CD4-positive, alpha-beta memory T cell (primary cell): Measurements from ENCODE around the gene KIAA0753. TPM values are rescaled to one million over a fixed set of nuclear protein-coding genes. Genes with fewer than 3 reads are reported as not detected.

Experiments
- CTCF ChIA-PET: fragments of 350-600 bp; sonication (Branson Sonifier 250); formaldehyde crosslinking; loops from one replicate; lab custom pipeline; 2021; ENCODE audit warnings: inconsistent platforms; ENCODE audit not compliant: partially characterized antibody; lab: Charles Lee
- POLR2A ChIA-PET: fragments of 350-600 bp; sonication (Branson Sonifier 250); formaldehyde crosslinking; loops from one replicate; lab custom pipeline; 2021; ENCODE audit not compliant: partially characterized antibody; lab: Charles Lee
- DNase-seq, 5 donors: peaks; one replicate each; pipeline versions ENCODE4 v3.0.0 to v3.0.0-alpha.2; 2020 to 2022; ENCODE audit warnings: mixed read lengths in 1 of 5
- H3K27ac ChIP-seq: one replicate; pipeline ENCODE4 v1.7.0; 2013; ENCODE audit warnings: low read depth, low read length
- H3K27me3 ChIP-seq: 2 replicates; pipeline ENCODE4 v1.7.0; 2013; ENCODE audit warnings: mild to moderate bottlenecking, low read length, moderate library complexity; ENCODE audit not compliant: insufficient read depth
- H3K36me3 ChIP-seq: 2 replicates; pipeline ENCODE4 v1.7.0; 2013; ENCODE audit warnings: mild to moderate bottlenecking, low read length, moderate library complexity; ENCODE audit not compliant: insufficient read depth
- H3K4me1 ChIP-seq: 2 replicates; pipeline ENCODE4 v1.7.0; 2013; ENCODE audit warnings: mild to moderate bottlenecking, low read length, moderate library complexity; ENCODE audit not compliant: insufficient read depth
- H3K4me3 ChIP-seq, 2 donors: one replicate each; pipeline ENCODE4 v1.7.0; 2013; ENCODE audit warnings: low read length in 2 of 2, mild to moderate bottlenecking in 1 of 2
- H3K9me3 ChIP-seq, 2 donors: one replicate each; pipeline ENCODE4 v1.7.0; 2013; ENCODE audit warnings: low read length in 2 of 2, control low read depth in 1 of 2; ENCODE audit not compliant: control insufficient read depth in 1 of 2
- H3K27ac Mint-ChIP-seq, 7 donors: one replicate each; pipeline ENCODE4 v1.8.0; 2020 to 2021; ENCODE audit warnings: mixed read lengths in 7 of 7, mild to moderate bottlenecking in 6 of 7, inconsistent platforms in 3 of 7, moderate library complexity in 3 of 7
- H3K27me3 Mint-ChIP-seq, 2 donors: one replicate each; pipeline ENCODE4 v1.8.0; 2020 to 2021; ENCODE audit warnings: mixed read lengths in 2 of 2
- H3K36me3 Mint-ChIP-seq, 2 donors: one replicate each; pipeline ENCODE4 v1.8.0; 2020 to 2021; ENCODE audit warnings: mixed read lengths in 2 of 2, inconsistent platforms in 1 of 2, mild to moderate bottlenecking in 1 of 2
- H3K4me1 Mint-ChIP-seq, 4 donors: one replicate each; pipeline ENCODE4 v1.8.0; 2020 to 2021; ENCODE audit warnings: mixed read lengths in 4 of 4, mild to moderate bottlenecking in 1 of 4
- H3K4me3 Mint-ChIP-seq, 8 donors: one replicate each; pipeline ENCODE4 v1.8.0; 2020 to 2021; ENCODE audit warnings: mixed read lengths in 8 of 8, mild to moderate bottlenecking in 7 of 8, moderate library complexity in 6 of 8, inconsistent platforms in 3 of 8
- H3K9me3 Mint-ChIP-seq, 8 donors: one replicate each; pipeline ENCODE4 v1.8.0; 2020 to 2021; ENCODE audit warnings: mixed read lengths in 8 of 8, mild to moderate bottlenecking in 5 of 8, inconsistent platforms in 3 of 8, moderate library complexity in 1 of 8
- intact Hi-C: fragments of 100-400 bp; cut with micrococcal nuclease; formaldehyde crosslinking; loops from one replicate; pipeline ENCODE4 v1.15.1; 2023
- polyA plus RNA-seq, 2 donors: library from polyadenylated mRNA; unstranded; fragments of 300-500 nt; fragmentation: Illumina TruSeq; gene quantifications; one replicate each; pipeline ENCODE4 v1.2.3, GENCODE V29; 2021
- total RNA-seq, 2 experiments: library from RNA; stranded (reverse); gene quantifications; one replicate each; pipeline ENCODE4 v1.2.3, GENCODE V29; 2021

The KIAA0753 gene
- total and polyA plus RNA-seq, 4 experiments from 2014 or later: 1.8 to 18.6 (median 9.5) TPM

GRCh38 chr17:6637458-6637840 is 3.1 kb downstream of the KIAA0753 start:
- peak overlapping the region in 1 of 7 donors; percentile 70 for H3K27ac Mint-ChIP-seq
- peaks cover 10 to 45% (median 34%) of the 10 kb centered on the region in 4 donors for H3K4me1 Mint-ChIP-seq
- no peak for DNase-seq
- H3K9me3 ChIP-seq: no peaks in the 10 kb centered on the region
- no peak overlapping the region for H3K4me3 ChIP-seq
- H3K36me3 ChIP-seq: peaks cover 11% of the 10 kb centered on the region
- peaks cover 28 to 34% of the 10 kb centered on the region in 2 donors for H3K36me3 Mint-ChIP-seq
- intact Hi-C loops: no loop called here
- no peaks in the 10 kb centered on the region for H3K27me3 Mint-ChIP-seq
- H3K4me3 Mint-ChIP-seq: peak overlapping the region in 3 of 8 donors; percentile 20 to 58 (median 48)
- CTCF ChIA-PET: no interaction called here
- no peaks in the 10 kb centered on the region for H3K9me3 Mint-ChIP-seq
- no peak overlapping the region for H3K27ac ChIP-seq
- POLR2A ChIA-PET: interaction anchor here (1.3 to 5.6 kb wide), 2 partner anchors 13 to 22 kb away, joined by 3 to 78 read pairs; partner anchors contain the start of genes C17orf100 and MED31
- H3K4me1 ChIP-seq: peaks cover 25% of the 10 kb centered on the region
- no peaks in the 10 kb centered on the region for H3K27me3 ChIP-seq

- Mint-ChIP-seq H3K27me3 (no peaks in the 10 kb centered on the region), H3K27ac (peak overlapping the region in 1 of 7 donors; percentile 83), H3K36me3 (peaks cover 32 to 39% of the 10 kb centered on the region in 2 donors), H3K9me3 (no peaks in the 10 kb centered on the region), H3K4me1 (peaks cover 11 to 39% (median 28%) of the 10 kb centered on the region in 4 donors), H3K4me3 (peak overlapping the region in 2 of 8 donors; percentile 48 to 58)
- Histone ChIP-seq H3K4me3 (no peak overlapping the region), H3K36me3 (peaks cover 11% of the 10 kb centered on the region), H3K9me3 (no peaks in the 10 kb centered on the region), H3K4me1 (peaks cover 18% of the 10 kb centered on the region), H3K27ac (no peak overlapping the region), H3K27me3 (no peaks in the 10 kb centered on the region)
- intact Hi-C loops: no loop called here
- ChIA-PET POLR2A (no interaction called here), CTCF (no interaction called here)
- no peak for DNase-seq
Observed at GRCh38 chr17:6636616-6637457, 3.7 kb downstream of the KIAA0753 start.

DNA sequence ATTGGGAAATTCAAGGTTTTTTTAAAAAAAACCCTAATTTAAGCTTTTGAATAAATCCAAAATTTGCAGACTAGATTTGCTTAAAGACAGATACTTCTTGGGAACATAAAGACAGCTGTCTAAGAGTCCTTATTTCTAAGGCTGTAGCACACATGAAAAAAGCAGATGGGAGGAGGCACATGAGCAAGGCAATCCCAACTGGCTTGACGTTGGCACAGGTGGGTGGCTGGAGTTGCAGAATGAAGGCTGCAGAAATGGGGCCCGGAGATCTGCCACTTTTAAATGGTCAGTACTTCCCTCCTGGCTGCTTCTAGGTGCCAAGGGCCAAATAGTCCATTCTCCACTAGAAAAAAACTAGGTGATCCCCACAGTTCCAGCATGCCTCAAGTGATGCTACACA is 4.4 kb downstream of the KIAA0753 start:
- no peaks in the 10 kb centered on the region for H3K27me3 Mint-ChIP-seq
- ChIA-PET CTCF (no interaction called here), POLR2A (no interaction called here)
- Histone ChIP-seq H3K27me3 (no peaks in the 10 kb centered on the region), H3K36me3 (peaks cover 11% of the 10 kb centered on the region), H3K4me3 (no peak overlapping the region), H3K27ac (no peak overlapping the region), H3K4me1 (peaks cover 11% of the 10 kb centered on the region), H3K9me3 (no peaks in the 10 kb centered on the region)
- no peak for DNase-seq
- no peak overlapping the region for H3K4me3 Mint-ChIP-seq
- intact Hi-C loops: no loop called here
- no peaks in the 10 kb centered on the region for H3K9me3 Mint-ChIP-seq
- peaks cover 38% of the 10 kb centered on the region in 2 donors for H3K36me3 Mint-ChIP-seq
- peaks cover 10 to 31% (median 24%) of the 10 kb centered on the region in 4 donors for H3K4me1 Mint-ChIP-seq
- peak overlapping the region in 3 of 7 donors; percentile 18 to 83 (median 52) for H3K27ac Mint-ChIP-seq

GRCh38 chr17:6633263-6633662 is 7.2 kb downstream of the KIAA0753 start:
- H3K27ac ChIP-seq: no peak overlapping the region
- Mint-ChIP-seq H3K4me1 (peaks cover 5 to 13% (median 9%) of the 10 kb centered on the region in 4 donors), H3K27me3 (no peaks in the 10 kb centered on the region), H3K9me3 (no peaks in the 10 kb centered on the region), H3K27ac (peak overlapping the region in 1 of 7 donors; percentile 68), H3K36me3 (peaks cover 50 to 52% of the 10 kb centered on the region in 2 donors), H3K4me3 (no peak overlapping the region)
- no peak overlapping the region for H3K4me3 ChIP-seq
- no peaks in the 10 kb centered on the region for H3K9me3 ChIP-seq
- H3K4me1 ChIP-seq: no peaks in the 10 kb centered on the region
- peaks cover 26% of the 10 kb centered on the region for H3K36me3 ChIP-seq
- DNase-seq: no peak
- CTCF ChIA-PET: no interaction called here
- POLR2A ChIA-PET: no interaction called here
- no peaks in the 10 kb centered on the region for H3K27me3 ChIP-seq
- intact Hi-C loops: no loop called here

GRCh38 chr17:6632530-6632929 is 8.0 kb downstream of the KIAA0753 start:
- ChIA-PET CTCF (no interaction called here), POLR2A (no interaction called here)
- intact Hi-C loops: no loop called here
- Histone ChIP-seq H3K4me3 (no peak overlapping the region), H3K9me3 (no peaks in the 10 kb centered on the region), H3K27me3 (no peaks in the 10 kb centered on the region), H3K4me1 (no peaks in the 10 kb centered on the region), H3K27ac (no peak overlapping the region), H3K36me3 (peaks cover 33% of the 10 kb centered on the region)
- Mint-ChIP-seq H3K27ac (no peak overlapping the region), H3K4me1 (peaks cover 0 to 13% (median 4%) of the 10 kb centered on the region in 4 donors), H3K27me3 (no peaks in the 10 kb centered on the region), H3K9me3 (no peaks in the 10 kb centered on the region), H3K4me3 (no peak overlapping the region), H3K36me3 (peaks cover 58% of the 10 kb centered on the region in 2 donors)
- no peak for DNase-seq

GRCh38 chr17:6630390-6630789 is 10.1 kb downstream of the KIAA0753 start:
- intact Hi-C loops: no loop called here
- peaks cover 69 to 70% of the 10 kb centered on the region in 2 donors for H3K36me3 Mint-ChIP-seq
- POLR2A ChIA-PET: no interaction called here

DNA sequence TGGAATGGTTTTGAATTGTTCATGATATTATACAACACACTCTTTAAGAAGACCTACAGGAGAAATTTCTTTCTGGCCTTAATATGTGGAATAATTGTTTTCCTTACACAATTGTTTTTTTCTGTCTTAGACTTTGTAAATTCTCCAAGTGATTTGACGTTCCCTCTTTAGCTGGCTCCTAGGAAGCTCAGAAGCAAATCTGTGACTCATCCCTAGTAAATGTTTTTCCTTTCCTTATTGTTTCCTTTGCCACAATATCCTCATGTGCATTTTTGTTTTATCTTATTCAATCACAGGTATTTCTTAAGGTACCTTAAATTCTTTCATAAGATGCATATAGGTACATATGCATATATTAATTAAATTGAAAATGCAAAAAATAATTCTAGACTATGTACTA is 13.5 kb downstream of the KIAA0753 start:
- H3K27me3 ChIP-seq: no peaks in the 10 kb centered on the region
- H3K4me3 Mint-ChIP-seq: no peak overlapping the region
- H3K27ac Mint-ChIP-seq: no peak overlapping the region
- no peaks in the 10 kb centered on the region for H3K27me3 Mint-ChIP-seq
- no peaks in the 10 kb centered on the region for H3K4me1 ChIP-seq
- peaks cover 28% of the 10 kb centered on the region for H3K36me3 ChIP-seq
- ChIA-PET POLR2A (no interaction called here), CTCF (no interaction called here)
- H3K9me3 ChIP-seq: no peaks in the 10 kb centered on the region
- intact Hi-C loops: no loop called here
- H3K4me3 ChIP-seq: no peak overlapping the region
- H3K36me3 Mint-ChIP-seq: peaks cover 54 to 67% of the 10 kb centered on the region in 2 donors
- peaks cover 0 to 10% (median 3%) of the 10 kb centered on the region in 4 donors for H3K4me1 Mint-ChIP-seq
- no peak for DNase-seq
- no peaks in the 10 kb centered on the region for H3K9me3 Mint-ChIP-seq
- no peak overlapping the region for H3K27ac ChIP-seq

More at GRCh38 chr17:6630390-6630789, 10.1 kb downstream of the KIAA0753 start:
- Mint-ChIP-seq H3K27me3 (no peaks in the 10 kb centered on the region), H3K27ac (no peak overlapping the region), H3K9me3 (no peaks in the 10 kb centered on the region), H3K4me3 (no peak overlapping the region), H3K4me1 (peaks cover 0 to 13% (median 4%) of the 10 kb centered on the region in 4 donors)
- CTCF ChIA-PET: no interaction called here
- H3K27me3 ChIP-seq: no peaks in the 10 kb centered on the region
- H3K4me1 ChIP-seq: no peaks in the 10 kb centered on the region
- H3K36me3 ChIP-seq: peaks cover 34% of the 10 kb centered on the region
- no peak for DNase-seq
- H3K4me3 ChIP-seq: no peak overlapping the region
- H3K9me3 ChIP-seq: no peaks in the 10 kb centered on the region
- no peak overlapping the region for H3K27ac ChIP-seq
